Mesodermal cell (in vitro differentiated cells): Measurements from ENCODE around the gene MYL6.
"Not testable (repeated sequence)": the region's sequence is repeated elsewhere in the genome, so short reads cannot be mapped to it uniquely, and the experiment has no call there.

ENCODE experiments used
- H3K27ac ChIP-seq: 2 replicates; pipeline ENCODE4 v1.7.0; 2013; ENCODE audit warnings: mild to moderate bottlenecking, low read depth, low read length, moderate library complexity; ENCODE audit not compliant: severe bottlenecking
- H3K36me3 ChIP-seq: 2 replicates; pipeline ENCODE4 v1.7.1; 2013; ENCODE audit warnings: mild to moderate bottlenecking, low read length, moderate library complexity; ENCODE audit not compliant: control insufficient read depth, insufficient read depth
- H3K4me1 ChIP-seq: one replicate; pipeline ENCODE4 v1.7.1; 2013; ENCODE audit warnings: mild to moderate bottlenecking, low read length; ENCODE audit not compliant: insufficient read depth, control insufficient read depth, poor library complexity, severe bottlenecking
- H3K4me3 ChIP-seq: 2 replicates; pipeline ENCODE4 v1.7.0; 2013; ENCODE audit warnings: low read length, control low read depth, mild to moderate bottlenecking; ENCODE audit not compliant: insufficient read depth, poor library complexity, severe bottlenecking; ENCODE audit errors: extremely low read depth
- H3K9me3 ChIP-seq: 2 replicates; pipeline ENCODE4 v1.7.1; 2013; ENCODE audit warnings: mild to moderate bottlenecking, low read length, moderate library complexity; ENCODE audit not compliant: control insufficient read depth
- WGBS, 2 experiments: methylation state at CpG; one replicate each; pipeline ENCODE4 v1.1.5; 2013; ENCODE audit warnings: missing lambda C conversion rate in 2 of 2; ENCODE audit not compliant: insufficient coverage in 2 of 2; 5-methylcytosine and 5-hydroxymethylcytosine counted together

Gene MYL6

DNA sequence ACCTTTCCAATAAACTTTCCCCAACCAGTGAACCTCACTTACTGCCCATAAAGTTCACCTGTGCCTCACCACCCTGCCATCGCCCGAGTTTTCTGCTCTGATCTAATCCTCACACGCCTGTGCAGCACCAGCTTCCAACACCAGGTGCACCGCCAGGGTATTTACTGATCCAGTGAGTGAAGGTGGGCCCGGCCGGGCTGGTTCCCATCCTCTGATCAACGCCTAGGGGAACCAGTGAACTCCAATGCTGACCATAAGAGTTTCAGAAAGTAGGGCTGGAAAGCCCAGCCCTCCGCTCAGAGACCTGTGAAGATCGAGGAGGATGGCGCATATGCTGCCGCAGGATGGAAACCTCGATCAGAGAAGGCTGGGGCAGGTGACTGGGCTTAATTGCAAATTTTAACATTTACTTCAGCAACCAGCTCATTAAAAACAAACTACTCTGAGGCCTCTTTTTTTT is 6.5 kb upstream of the MYL6 start:
- H3K9me3 ChIP-seq = no peaks in the 10 kb centered on the region
- H3K27ac ChIP-seq = peak overlapping the region; percentile 89
- H3K36me3 ChIP-seq = peaks cover 25% of the 10 kb centered on the region
- WGBS, 2 experiments = 13 to 21% methylated on average over 11 to 12 of the region's 12 CpGs
- H3K4me1 ChIP-seq = peaks cover 12% of the 10 kb centered on the region
- peak overlapping the region; percentile 79 for H3K4me3 ChIP-seq

DNA sequence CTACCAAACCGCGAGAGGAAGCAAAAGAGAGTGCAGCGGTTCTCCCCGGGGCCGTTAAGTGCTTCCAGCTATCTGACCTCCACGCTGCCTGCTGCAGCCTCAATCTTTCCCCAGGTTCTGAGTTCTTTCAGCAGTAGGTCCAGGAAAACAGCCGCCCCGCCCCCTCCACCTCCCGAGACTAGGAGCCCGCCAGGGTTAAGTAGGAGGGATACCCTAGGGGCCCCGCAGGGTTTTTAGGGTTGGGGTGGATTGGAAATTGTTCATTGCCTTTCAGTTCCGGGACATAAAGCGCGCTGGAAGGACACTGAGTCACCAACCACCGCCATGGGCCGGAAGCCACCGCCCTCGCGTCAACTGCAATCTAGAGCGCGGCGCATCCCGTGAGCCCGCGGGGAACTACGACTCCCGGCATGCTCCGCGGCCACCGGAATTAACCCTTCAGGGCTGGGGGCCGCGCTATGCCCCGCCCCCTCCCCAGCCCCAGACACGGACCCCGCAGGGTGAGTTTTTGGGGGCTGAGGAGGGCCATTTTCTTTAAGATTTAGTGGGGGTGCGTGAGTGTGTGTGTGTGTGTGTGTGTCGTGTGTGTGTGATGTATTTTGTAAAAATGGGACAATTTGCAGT is 5.9 kb upstream of the MYL6 start, which contains the start of gene MYL6B:
MYL6B (plus strand) TSS at position 456 of the 624 bp plus-strand sequence. CDS start 1,332 bp downstream, outside the sequence.
- peak within 1 kb of the TSS; percentile 79 for H3K4me3 ChIP-seq
- H3K27ac ChIP-seq = peak within 1 kb of the TSS; percentile 89
- WGBS, 2 experiments = 0% methylated on average over 8 to 18 of the region's 37 CpGs
- H3K36me3 ChIP-seq = peaks cover 25% of the 10 kb centered on the region
- no peaks in the 10 kb centered on the region for H3K9me3 ChIP-seq
- peaks cover 17% of the 10 kb centered on the region for H3K4me1 ChIP-seq

DNA sequence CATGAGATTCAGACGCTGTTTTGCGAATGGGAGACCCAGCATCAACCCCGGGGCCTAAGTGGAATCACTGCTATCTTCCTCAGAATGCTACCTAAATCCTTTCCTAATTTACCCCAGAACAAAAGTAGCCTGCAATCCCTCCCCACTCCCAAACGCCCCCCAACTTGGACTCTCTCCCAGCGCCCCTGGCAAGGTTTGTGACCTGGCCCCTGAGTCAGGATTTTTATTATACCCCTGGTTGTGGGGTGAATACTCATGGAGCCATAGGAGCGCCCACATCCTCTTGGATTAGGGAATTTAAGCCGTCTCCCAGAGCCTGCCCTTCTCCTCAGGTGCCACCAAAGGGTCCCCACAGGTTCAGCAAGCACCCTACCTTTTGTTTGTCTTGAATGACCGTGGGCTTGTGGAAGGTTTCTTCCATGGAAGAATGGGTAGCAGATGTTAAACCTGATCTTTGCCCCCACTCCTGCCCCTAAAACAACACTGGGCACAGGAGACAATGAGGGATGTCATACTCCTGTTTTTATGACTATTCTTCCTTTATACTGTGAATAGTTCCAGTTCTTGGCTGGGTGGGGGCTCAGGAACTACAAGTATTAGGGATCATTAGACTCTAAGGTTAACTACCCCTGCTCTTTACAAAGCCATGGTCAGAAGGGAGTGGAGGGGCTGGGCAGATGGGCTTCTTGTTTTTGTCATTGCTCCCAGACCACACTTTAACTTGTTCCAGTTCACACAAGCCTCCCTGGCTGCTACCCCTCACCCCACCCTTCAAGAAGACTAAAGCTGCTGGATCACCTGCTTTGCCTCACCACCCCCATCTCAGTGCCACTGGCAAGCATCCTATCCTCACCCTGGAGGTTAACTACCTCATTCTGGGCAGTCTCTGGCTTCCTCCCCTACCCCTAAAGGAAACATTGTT is 5.1 kb upstream of the MYL6 start:
- Histone ChIP-seq H3K9me3 (no peaks in the 10 kb centered on the region), H3K27ac (peak overlapping the region; percentile 10), H3K36me3 (peaks cover 25% of the 10 kb centered on the region), H3K4me3 (peak overlapping the region; percentile 79), H3K4me1 (peaks cover 17% of the 10 kb centered on the region)
- WGBS, 2 experiments = 10 to 12% methylated on average over 3 to 7 of the region's 8 CpGs

DNA sequence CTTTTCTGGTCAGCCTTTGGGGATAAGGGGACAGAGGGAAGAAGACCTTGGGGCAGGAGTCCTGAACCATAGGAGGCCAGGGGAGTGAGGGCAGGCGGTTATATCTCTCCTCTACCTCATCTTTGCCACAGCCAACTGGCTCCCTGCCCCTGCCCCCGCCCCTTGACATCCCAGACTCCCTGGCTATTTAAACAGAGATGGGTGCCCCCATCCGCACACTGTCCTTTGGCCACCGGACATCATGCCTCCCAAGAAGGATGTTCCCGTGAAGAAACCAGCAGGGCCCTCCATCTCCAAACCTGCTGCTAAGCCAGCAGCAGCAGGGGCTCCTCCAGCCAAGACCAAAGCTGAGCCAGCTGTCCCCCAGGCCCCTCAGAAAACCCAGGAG is 4.5 kb upstream of the MYL6 start:
- Histone ChIP-seq H3K9me3 (no peaks in the 10 kb centered on the region), H3K36me3 (peaks cover 27% of the 10 kb centered on the region), H3K27ac (no peak overlapping the region), H3K4me3 (no peak overlapping the region), H3K4me1 (peaks cover 17% of the 10 kb centered on the region)
- WGBS, 2 experiments = 80 to 96% methylated on average over 5 of the region's 5 CpGs

DNA sequence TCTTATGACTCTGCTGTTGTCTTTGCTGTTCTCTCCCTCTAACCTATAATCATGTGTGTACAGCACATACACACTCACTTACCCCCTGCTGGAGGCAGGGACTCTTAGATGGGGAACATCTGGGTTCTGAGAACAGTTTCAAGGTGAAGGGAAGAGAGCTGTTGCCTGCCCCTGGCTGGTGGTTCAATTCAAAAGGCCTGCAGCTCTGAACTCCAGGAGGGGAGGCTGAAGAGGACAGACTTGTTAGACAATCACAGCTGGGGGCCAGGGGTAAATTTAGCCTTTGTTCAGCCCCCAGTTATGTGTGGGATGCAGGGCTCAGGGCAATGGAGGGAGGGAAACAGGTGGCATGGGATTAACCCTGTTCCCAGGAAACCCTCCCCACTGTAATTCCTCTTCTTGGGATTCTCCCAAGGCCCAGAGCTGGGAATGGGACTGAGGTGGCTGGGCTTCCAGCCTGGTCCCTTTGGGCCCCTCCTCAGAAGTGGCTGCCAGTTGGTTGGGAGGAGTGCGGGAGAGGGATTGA is 3.9 kb upstream of the MYL6 start:
- H3K27ac ChIP-seq = no peak overlapping the region
- WGBS, 2 experiments = no CpG with 5 or more reads among the region's 1 CpG
- no peak overlapping the region for H3K4me3 ChIP-seq
- H3K9me3 ChIP-seq = no peaks in the 10 kb centered on the region
- H3K4me1 ChIP-seq = peaks cover 17% of the 10 kb centered on the region
- peaks cover 34% of the 10 kb centered on the region for H3K36me3 ChIP-seq

DNA sequence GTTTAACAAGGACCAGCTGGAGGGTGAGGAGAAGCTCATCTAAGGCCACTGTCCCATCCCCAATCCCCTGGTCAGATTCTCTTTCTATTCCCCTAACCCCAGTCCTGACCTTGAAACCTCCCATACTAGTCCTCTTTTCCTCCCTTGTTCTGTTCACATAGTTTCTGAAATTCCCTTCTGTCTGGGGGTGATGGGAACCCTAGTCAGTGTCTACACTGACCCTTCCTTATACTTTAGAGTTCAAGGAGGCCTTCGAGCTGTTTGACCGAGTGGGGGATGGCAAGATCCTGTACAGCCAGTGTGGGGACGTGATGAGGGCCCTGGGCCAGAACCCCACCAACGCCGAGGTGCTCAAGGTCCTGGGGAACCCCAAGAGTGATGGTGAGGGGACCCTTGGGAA is 3.3 kb upstream of the MYL6 start:
- peaks cover 20% of the 10 kb centered on the region for H3K4me1 ChIP-seq
- 96 to 100% methylated on average over 3 to 5 of the region's 5 CpGs for WGBS, 2 experiments
- no peak overlapping the region for H3K27ac ChIP-seq
- H3K4me3 ChIP-seq = no peak overlapping the region
- H3K36me3 ChIP-seq = peaks cover 39% of the 10 kb centered on the region
- H3K9me3 ChIP-seq = no peaks in the 10 kb centered on the region

DNA sequence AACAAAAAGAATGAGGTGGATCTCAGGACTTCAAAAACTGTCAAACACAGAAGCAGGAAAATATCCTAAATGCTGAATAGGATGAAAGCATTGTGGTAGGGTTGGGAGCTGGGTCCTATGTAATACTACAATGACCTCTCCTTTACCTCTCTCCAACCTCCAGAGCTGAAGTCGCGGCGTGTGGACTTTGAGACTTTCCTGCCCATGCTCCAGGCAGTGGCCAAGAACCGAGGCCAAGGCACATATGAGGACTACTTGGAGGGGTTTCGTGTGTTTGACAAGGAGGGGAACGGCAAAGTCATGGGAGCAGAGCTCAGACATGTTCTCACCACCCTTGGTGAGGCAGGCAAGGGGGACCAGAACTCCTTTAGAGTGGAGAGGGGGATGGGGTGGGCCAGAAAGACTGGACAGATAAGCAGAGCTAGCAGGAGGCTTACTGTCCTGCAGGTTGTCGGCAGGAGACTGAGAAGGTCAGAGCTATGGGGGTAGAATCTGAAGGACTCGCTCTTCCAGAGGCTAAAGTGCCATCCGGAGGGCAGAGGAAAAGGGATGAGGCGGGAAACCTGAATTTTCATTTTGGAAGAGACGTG is 2.8 kb upstream of the MYL6 start:
- Histone ChIP-seq H3K9me3 (no peaks in the 10 kb centered on the region), H3K4me3 (no peak overlapping the region), H3K27ac (no peak overlapping the region), H3K36me3 (peaks cover 44% of the 10 kb centered on the region), H3K4me1 (peaks cover 21% of the 10 kb centered on the region)
- WGBS, 2 experiments = 91 to 95% methylated on average over 8 to 9 of the region's 11 CpGs

DNA sequence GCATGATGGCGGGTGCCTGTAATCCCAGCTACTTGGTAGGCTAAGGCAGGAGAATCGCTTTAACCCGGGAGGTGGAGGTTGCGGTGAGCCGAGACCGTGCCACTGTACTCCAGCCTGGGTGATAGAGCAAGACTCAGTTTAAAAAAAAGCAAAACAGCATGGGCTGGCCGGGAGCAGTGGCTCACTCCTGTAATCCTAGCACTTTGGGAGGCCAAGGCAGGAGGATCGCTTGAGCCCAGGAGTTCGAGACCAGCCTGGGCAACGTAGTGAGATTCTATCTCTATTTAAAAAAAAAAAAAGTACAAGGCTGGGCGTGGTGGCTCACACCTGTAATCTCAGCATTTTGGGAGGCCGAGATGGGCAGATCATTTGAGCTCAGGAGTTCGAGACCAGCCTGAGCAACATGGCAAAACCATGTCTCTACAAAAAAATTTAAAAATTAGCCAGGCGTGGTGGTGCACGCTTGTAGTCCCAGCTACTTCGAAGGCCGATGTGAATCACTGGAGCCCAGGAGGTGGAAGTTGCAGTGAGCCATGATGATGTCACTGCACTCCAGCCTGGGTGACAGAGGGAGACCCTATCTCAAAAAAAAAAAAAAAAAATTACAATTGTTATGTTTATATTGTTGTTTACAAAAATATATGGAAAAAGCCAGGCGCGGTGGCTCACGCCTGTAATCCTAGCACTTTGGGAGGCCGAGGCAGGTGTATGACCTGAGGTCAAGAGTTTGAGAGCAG is 1.5 kb upstream of the MYL6 start:
- 91 to 94% methylated on average over 17 to 18 of the region's 21 CpGs for WGBS, 2 experiments
- peak overlapping the region; percentile 99 for H3K4me3 ChIP-seq
- H3K4me1 ChIP-seq = peaks cover 25% of the 10 kb centered on the region
- H3K36me3 ChIP-seq = peaks cover 57% of the 10 kb centered on the region
- not testable (repeated sequence) for H3K9me3 ChIP-seq, H3K27ac ChIP-seq

DNA sequence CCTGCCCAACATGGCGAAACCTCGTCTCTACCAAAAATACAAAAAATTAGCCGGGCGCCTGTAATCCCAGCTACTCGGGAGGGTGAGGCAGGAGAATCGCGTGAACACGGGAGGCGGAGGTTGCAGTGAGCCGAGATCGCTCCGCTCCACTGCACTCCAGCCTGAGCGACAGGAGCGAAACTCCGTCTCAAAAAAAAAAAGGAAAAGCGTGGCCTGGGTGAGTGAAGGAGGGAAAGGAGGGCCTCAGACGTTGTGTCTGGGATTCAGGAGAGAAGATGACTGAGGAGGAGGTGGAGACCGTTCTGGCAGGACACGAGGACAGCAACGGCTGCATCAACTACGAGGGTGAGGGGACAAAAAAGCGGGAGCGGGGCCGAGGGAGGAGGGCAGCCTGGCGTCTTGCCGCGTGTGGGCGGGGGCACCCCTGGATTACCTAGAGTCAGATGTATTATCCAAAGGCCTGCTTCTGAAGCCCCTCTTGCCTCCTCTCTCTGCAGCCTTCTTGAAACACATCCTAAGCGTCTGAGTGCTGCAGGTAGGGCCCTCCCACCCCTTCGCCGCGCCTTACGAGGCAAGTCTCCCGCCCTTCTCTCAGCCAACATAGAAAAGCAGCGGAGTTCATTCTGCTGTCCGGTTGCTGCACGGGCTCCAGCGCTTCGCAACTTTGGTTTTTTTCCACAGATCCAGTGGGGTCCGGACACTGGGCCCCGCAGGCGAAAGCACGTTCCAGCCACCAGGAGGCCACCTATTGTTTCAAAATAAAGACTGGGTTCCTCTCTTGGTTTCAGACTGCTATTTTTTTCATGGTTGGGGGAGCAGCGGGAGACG is 744 bp upstream of the MYL6 start:
- Histone ChIP-seq H3K4me3 (peak overlapping the region; percentile 99), H3K36me3 (peaks cover 65% of the 10 kb centered on the region), H3K9me3 (no peaks in the 10 kb centered on the region), H3K4me1 (peaks cover 32% of the 10 kb centered on the region), H3K27ac (peak overlapping the region; percentile 88)
- WGBS, 2 experiments = 30 to 34% methylated on average over 37 of the region's 45 CpGs
